ENCODE measurements around the gene CFAP92. TPM values are rescaled to one million over a fixed set of nuclear protein-coding genes. Genes with fewer than 3 reads are reported as not detected.
A peak's percentile ranks its signal among the peaks of the same experiment; 100 is the strongest.

Gene CFAP92
- total RNA-seq, 1 donor from 2014 or later = not detected

DNA sequence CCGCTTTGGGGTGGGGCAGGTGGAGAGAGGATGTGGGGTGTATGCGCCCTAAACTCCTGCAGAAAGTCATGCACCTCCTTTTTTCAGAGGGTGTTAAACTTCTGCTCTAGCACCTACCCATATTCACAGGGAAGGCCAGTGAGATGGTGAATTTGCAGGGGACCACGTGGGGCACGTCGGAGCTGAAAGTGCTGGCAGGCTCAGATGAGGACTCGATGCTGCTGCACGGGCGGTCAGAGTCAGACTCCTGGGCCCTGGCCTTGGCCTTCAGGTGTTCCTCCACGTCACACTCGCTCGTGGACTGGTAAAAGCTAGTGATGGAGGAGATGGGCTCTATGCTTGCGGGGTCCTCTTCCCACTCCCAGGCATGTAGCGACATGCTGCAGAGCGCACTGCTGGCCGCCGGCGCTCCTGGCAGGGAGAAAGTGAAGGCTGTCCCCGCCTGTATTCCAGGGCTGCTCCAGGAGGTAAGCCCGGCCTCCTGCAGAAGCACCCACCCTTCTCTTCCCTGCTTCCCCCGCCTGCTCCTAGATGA lies 883 bp downstream of the CFAP92 start:
- TF ChIP-seq, protein P1, sequence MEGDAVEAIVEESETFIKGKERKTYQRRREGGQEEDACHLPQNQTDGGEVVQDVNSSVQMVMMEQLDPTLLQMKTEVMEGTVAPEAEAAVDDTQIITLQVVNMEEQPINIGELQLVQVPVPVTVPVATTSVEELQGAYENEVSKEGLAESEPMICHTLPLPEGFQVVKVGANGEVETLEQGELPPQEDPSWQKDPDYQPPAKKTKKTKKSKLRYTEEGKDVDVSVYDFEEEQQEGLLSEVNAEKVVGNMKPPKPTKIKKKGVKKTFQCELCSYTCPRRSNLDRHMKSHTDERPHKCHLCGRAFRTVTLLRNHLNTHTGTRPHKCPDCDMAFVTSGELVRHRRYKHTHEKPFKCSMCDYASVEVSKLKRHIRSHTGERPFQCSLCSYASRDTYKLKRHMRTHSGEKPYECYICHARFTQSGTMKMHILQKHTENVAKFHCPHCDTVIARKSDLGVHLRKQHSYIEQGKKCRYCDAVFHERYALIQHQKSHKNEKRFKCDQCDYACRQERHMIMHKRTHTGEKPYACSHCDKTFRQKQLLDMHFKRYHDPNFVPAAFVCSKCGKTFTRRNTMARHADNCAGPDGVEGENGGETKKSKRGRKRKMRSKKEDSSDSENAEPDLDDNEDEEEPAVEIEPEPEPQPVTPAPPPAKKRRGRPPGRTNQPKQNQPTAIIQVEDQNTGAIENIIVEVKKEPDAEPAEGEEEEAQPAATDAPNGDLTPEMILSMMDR (IDR thresholded peaks at IDR 0.05) = no peak
- DNase-seq (ENCODE audit: low spot score) = no peak
- H3K9me3 Mint-ChIP-seq (ENCODE audit: low read depth) = peaks cover 5% of the 10 kb centered on the region
- H3K27me3 Mint-ChIP-seq (ENCODE audit: low read depth) = peaks cover 25% of the 10 kb centered on the region
- no peak overlapping the region for H3K27ac Mint-ChIP-seq (ENCODE audit: unreplicated experiment)
- no peaks in the 10 kb centered on the region for H3K36me3 Mint-ChIP-seq (ENCODE audit: low read depth)
- peak overlapping the region; percentile 64 for H3K4me3 Mint-ChIP-seq (ENCODE audit: unreplicated experiment)
- peaks cover 11% of the 10 kb centered on the region for H3K4me1 Mint-ChIP-seq (ENCODE audit: low read depth)

DNA sequence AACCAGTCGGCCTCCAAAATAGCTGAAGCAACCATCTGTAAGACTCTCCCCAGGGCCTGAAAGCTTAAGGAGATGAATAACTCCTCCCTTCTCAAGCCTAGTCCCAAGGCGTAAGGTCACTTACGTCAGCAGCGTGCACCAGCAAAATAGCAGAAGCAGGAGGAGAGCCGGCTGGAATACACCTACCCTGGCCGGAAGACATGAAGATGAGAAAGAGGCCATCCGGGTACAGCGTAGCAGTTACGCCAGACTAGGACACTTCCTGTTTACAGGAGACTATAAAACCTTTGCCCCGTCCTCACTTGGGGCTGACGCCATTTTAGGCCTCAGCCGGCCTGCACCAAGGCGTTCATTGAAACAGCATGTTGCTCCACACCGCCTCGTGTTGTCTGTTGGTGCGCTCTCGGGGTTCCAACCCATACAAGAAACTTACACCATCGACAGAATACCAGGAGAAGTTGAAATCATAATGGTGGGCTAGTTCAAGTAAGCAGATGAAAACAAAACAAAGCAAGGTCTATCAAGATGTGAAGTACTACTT lies 2.5 kb downstream of the CFAP92 start:
- Mint-ChIP-seq H3K27ac (ENCODE audit: unreplicated experiment) (no peak overlapping the region), H3K27me3 (ENCODE audit: low read depth) (peaks cover 19% of the 10 kb centered on the region), H3K36me3 (ENCODE audit: low read depth) (no peaks in the 10 kb centered on the region), H3K9me3 (ENCODE audit: low read depth) (no peaks in the 10 kb centered on the region), H3K4me3 (ENCODE audit: unreplicated experiment) (no peak overlapping the region), H3K4me1 (ENCODE audit: low read depth) (peaks cover 11% of the 10 kb centered on the region)
- TF ChIP-seq, protein P1 (IDR thresholded peaks at IDR 0.05) = no peak
- DNase-seq (ENCODE audit: low spot score) = no peak

DNA sequence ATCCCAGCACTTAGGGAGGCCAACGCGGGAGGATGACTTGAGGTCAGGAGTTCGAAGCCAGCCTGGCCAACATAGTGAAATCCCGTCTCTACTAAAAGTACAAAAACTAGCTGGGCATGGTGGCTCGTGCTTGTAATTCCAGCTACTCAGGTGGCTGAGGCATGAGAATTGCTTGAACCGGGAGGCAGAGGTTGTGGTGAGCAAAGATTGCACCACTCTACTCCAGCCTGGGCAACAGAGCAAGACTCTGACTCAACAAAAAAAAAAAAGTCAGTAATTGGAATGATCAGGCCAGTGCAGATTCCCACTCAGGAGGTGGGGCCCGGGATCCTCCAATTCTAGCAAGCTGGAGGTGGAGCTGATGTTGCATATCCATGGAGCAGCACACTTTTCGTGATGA lies 5.6 kb downstream of the CFAP92 start:
- H3K27ac Mint-ChIP-seq (ENCODE audit: unreplicated experiment) = no peak overlapping the region
- peaks cover 11% of the 10 kb centered on the region for H3K27me3 Mint-ChIP-seq (ENCODE audit: low read depth)
- H3K4me1 Mint-ChIP-seq (ENCODE audit: low read depth) = peaks cover 2% of the 10 kb centered on the region
- H3K4me3 Mint-ChIP-seq (ENCODE audit: unreplicated experiment) = no peak overlapping the region
- H3K9me3 Mint-ChIP-seq (ENCODE audit: low read depth) = no peaks in the 10 kb centered on the region
- no peaks in the 10 kb centered on the region for H3K36me3 Mint-ChIP-seq (ENCODE audit: low read depth)
- no peak for DNase-seq (ENCODE audit: low spot score)
- TF ChIP-seq, protein P1 (IDR thresholded peaks at IDR 0.05) = no peak

DNA sequence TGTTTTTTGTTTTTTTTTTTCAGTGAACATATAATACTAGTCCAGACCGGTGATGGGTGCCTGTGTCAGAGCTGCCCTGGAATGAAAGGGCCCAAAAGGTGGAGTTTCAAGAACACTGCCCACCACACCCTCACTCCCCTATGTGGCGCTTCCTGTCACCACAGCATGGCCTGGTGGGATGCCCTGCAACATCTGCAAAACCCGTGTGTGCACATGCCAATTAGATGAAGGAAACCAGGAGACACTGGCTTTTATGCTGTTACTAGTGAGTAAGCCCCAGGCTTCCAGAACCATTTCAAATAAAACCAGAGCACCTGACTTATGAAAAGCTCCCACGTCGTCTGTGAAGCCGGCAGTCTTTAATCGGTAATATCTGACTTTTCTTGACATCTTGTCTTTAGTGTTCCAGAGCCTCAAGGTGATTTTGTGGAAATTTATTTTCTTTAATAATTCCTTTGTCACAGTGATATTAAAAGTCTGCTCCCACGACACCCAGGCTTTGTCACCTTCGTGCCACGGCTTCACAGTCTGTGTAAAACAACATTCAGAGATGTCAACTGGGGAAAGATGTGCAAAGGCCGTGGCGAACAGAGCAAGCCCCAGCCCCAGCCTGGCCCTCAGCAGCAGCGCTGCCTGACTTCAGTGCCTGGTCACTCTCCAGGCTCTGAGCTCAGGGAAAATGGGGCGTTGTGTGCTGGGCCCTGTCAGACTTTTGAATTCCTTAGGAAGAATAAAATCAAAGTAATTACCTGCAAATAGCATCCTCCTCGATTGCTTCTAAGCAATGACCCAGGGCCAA lies 6.4 kb downstream of the CFAP92 start:
- Mint-ChIP-seq H3K9me3 (ENCODE audit: low read depth) (no peaks in the 10 kb centered on the region), H3K36me3 (ENCODE audit: low read depth) (no peaks in the 10 kb centered on the region), H3K27ac (ENCODE audit: unreplicated experiment) (no peak overlapping the region), H3K27me3 (ENCODE audit: low read depth) (peaks cover 10% of the 10 kb centered on the region), H3K4me3 (ENCODE audit: unreplicated experiment) (no peak overlapping the region), H3K4me1 (ENCODE audit: low read depth) (no peaks in the 10 kb centered on the region)
- DNase-seq (ENCODE audit: low spot score) = no peak
- TF ChIP-seq, protein P1 (IDR thresholded peaks at IDR 0.05) = no peak

- no peaks in the 10 kb centered on the region for H3K4me1 Mint-ChIP-seq (ENCODE audit: low read depth)
- H3K36me3 Mint-ChIP-seq (ENCODE audit: low read depth) = no peaks in the 10 kb centered on the region
- TF ChIP-seq, protein P1 (IDR thresholded peaks at IDR 0.05) = no peak
- H3K27ac Mint-ChIP-seq (ENCODE audit: unreplicated experiment) = no peak overlapping the region
- no peaks in the 10 kb centered on the region for H3K9me3 Mint-ChIP-seq (ENCODE audit: low read depth)
- H3K4me3 Mint-ChIP-seq (ENCODE audit: unreplicated experiment) = no peak overlapping the region
- H3K27me3 Mint-ChIP-seq (ENCODE audit: low read depth) = peaks cover 15% of the 10 kb centered on the region
- no peak for DNase-seq (ENCODE audit: low spot score)
Measured at GRCh38 chr3:128984596-128984995, 9.3 kb downstream of the CFAP92 start.

All from chondrocyte (in vitro differentiated cells).